ENCODE results near the gene FEM1C. TPM values are rescaled to one million over a fixed set of nuclear protein-coding genes. Genes with fewer than 3 reads are reported as not detected.

Gene FEM1C
- total and polyA plus RNA-seq, 2 of the 4 experiments (the other 2 are of a cell fraction): 6.3 to 21.5 TPM

- Histone ChIP-seq H4K91ac (ENCODE audit: insufficient read depth, low read depth, low read length) (no peak overlapping the region), H2AFZ (replicated peaks; ENCODE audit: low read length, poor library complexity) (no peak overlapping the region), H3K4me1 (ENCODE audit: control insufficient read depth, insufficient read depth, low read length) (peaks cover 2% of the 10 kb centered on the region; the same call in 1 of the 2 replicates), H3K4me3 (ENCODE audit: insufficient read depth, low read depth, low read length) (no peak overlapping the region), H3K4ac (ENCODE audit: low read depth, low read length) (no peak overlapping the region), H2BK20ac (ENCODE audit: low read depth, low read length) (no peak overlapping the region), H3K4me2 (ENCODE audit: low read depth, low read length) (no peak overlapping the region), H4K20me1 (ENCODE audit: insufficient read depth, low read length) (no peaks in the 10 kb centered on the region), H3K18ac (ENCODE audit: low read depth, low read length) (no peak overlapping the region), H3K23ac (ENCODE audit: low read depth, low read length) (no peak overlapping the region), H3K56ac (ENCODE audit: extremely low read depth, insufficient read depth, low read length) (no peak overlapping the region), H3K36me3 (ENCODE audit: control insufficient read depth, insufficient read depth, low read length) (no peaks in the 10 kb centered on the region), H4K5ac (ENCODE audit: low read depth, low read length) (no peak overlapping the region), H2AK5ac (ENCODE audit: low read depth, low read length) (no peak overlapping the region), H3K9me3 (ENCODE audit: control insufficient read depth, insufficient read depth, low read length) (no peaks in the 10 kb centered on the region), H3K9me1 (ENCODE audit: insufficient read depth, low read length) (no peaks in the 10 kb centered on the region), H4K8ac (ENCODE audit: low read depth in 2 of 2, low read length in 2 of 2) (no peak overlapping the region), H3K14ac (replicated peaks; ENCODE audit: low read depth, low read length) (no peak overlapping the region), H3K27ac (ENCODE audit: insufficient read depth, low read length) (no peak overlapping the region), H3K79me1 (ENCODE audit: low read depth in 1 of 2, low read length in 2 of 2) (no peaks in the 10 kb centered on the region), H2AK9ac (replicated peaks; ENCODE audit: low read depth, low read length, poor library complexity) (no peak overlapping the region), H2BK15ac (ENCODE audit: low read depth, low read length) (no peak overlapping the region), H3K27me3 (ENCODE audit: control insufficient read depth, insufficient read depth, low read length) (no peaks in the 10 kb centered on the region), H2BK120ac (ENCODE audit: low read depth, low read length) (no peak overlapping the region), H2BK5ac (ENCODE audit: low read depth, low read length, poor library complexity, severe bottlenecking) (no peak overlapping the region), H3K9ac (ENCODE audit: low read depth, low read length) (no peak overlapping the region)
- BruUV-seq (replicated peaks): no TSS peak
- intact Hi-C loops (cut with micrococcal nuclease): no loop called here
- in situ Hi-C loops (cut with MboI; ENCODE audit: low sequenced_read_pairs): no loop called here
- ATAC-seq (ENCODE audit: low read depth) (peak; percentile 49; the same call in 1 of the 2 replicates), DNase-seq (no peak)
- ChIA-PET POLR2A (ENCODE audit: unreplicated experiment) (no interaction called here), CTCF (no interaction called here)
- no CpG with 5 or more reads among the region's 6 CpGs for WGBS, 2 experiments (ENCODE audit: extremely low coverage in 2 of 2, insufficient read length in 1 of 2)
- dilution Hi-C loops (cut with HindIII; ENCODE audit: low sequenced_read_pairs, unreplicated experiment): no loop called here
- TF ChIP-seq CEBPB (IDR thresholded peaks at IDR 0.05; ENCODE audit: low read depth, low read length) (peak; percentile 9; the same call in 1 of the 2 replicates), RCOR1 (IDR thresholded peaks at IDR 0.05; ENCODE audit: insufficient replicate concordance, low read length) (no peak), MAZ (IDR thresholded peaks at IDR 0.05; ENCODE audit: borderline replicate concordance, low read depth, low read length) (no peak)
These were observed 73.1 kb downstream of the FEM1C start for GRCh38 chr5:115471345-115472063.
